Transverse colon (tissue), 4 donors: Measurements from ENCODE around the gene SLC10A4. TPM values are rescaled to one million over a fixed set of nuclear protein-coding genes. Genes with fewer than 3 reads are reported as not detected.
"Not testable (repeated sequence)": the region's sequence is repeated elsewhere in the genome, so short reads cannot be mapped to it uniquely, and the experiment has no call there.

Source experiments
- DNase-seq: peaks from one replicate; pipeline ENCODE4 v3.0.0-alpha.2; 2019
- H3K27ac ChIP-seq, 4 donors: fragments of 200-600 bp; sonication (generic); 2 replicates each; pipeline ENCODE4 v1.5.1; 2016 to 2018; ENCODE audit warnings: inconsistent platforms in 4 of 4
- H3K27me3 ChIP-seq: fragments of 200-600 bp; sonication (generic); 2 replicates; pipeline ENCODE4 v1.5.1; 2017; ENCODE audit warnings: inconsistent platforms
- H3K36me3 ChIP-seq, 4 donors: fragments of 200-600 bp; sonication (generic); 2 replicates each; pipeline ENCODE4 v1.5.1; 2017 to 2019; ENCODE audit warnings: inconsistent platforms in 4 of 4
- H3K4me1 ChIP-seq, 4 donors: fragments of 200-600 bp; sonication (generic); 2 replicates each; pipeline ENCODE4 v1.5.1; 2017 to 2020; ENCODE audit warnings: inconsistent platforms in 4 of 4
- H3K4me3 ChIP-seq, 4 donors: fragments of 200-600 bp; sonication (generic); 1 replicate in 1 of 4; 2 replicates in 3 of 4; pipeline versions ENCODE4 v1.5.1 to v1.6.1; 2017 to 2019; ENCODE audit warnings: inconsistent platforms in 4 of 4
- H3K9me3 ChIP-seq, 2 donors: fragments of 200-600 bp; sonication (generic); 2 replicates each; pipeline ENCODE4 v1.5.1; 2017 to 2019; ENCODE audit warnings: inconsistent platforms in 2 of 2
- EP300 ChIP-seq: sonication (generic); formaldehyde crosslinking; IDR thresholded peaks from one replicate; pipeline ENCODE4 v1.6.1; 2017; ENCODE audit warnings: antibody characterized with exemption, low read depth
- POLR2A ChIP-seq: fragments of 450-650 bp; IDR thresholded peaks from one replicate; pipeline ENCODE4 v1.6.1; 2016; ENCODE audit warnings: antibody characterized with exemption, mild to moderate bottlenecking, moderate library complexity
- POLR2AphosphoS5 ChIP-seq, 3 donors: sonication (generic); formaldehyde crosslinking; IDR thresholded peaks; one replicate each; pipeline ENCODE4 v1.6.1; 2016; ENCODE audit warnings: antibody characterized with exemption in 3 of 3
- WGBS, 2 donors: methylation state at CpG; one replicate each; pipeline ENCODE4 v1.1.5; 2018; ENCODE audit warnings: low coverage in 1 of 2; 5-methylcytosine and 5-hydroxymethylcytosine counted together
- in situ Hi-C, 4 donors: fragments of 200-750 bp; cut with MboI; loops; one replicate each; pipeline versions ENCODE4 v1.15.0 to v1.15.1; 2017; ENCODE audit warnings: low sequenced_read_pairs in 3 of 4, low pct_ligation_motif_present in 1 of 4, low pct_unique_long_range_greater_than_20kb in 1 of 4
- intact Hi-C: fragments of 100-400 bp; cut with DNase I; formaldehyde crosslinking; loops from one replicate; pipeline ENCODE4 v1.15.1; 2023; ENCODE audit warnings: low total_unique reads
- total RNA-seq, 4 donors: library from RNA; depleted of rRNA; stranded (reverse); fragments of >200 nt; gene quantifications; one replicate each; pipeline ENCODE4 v1.1.0, GENCODE V29; 2016
- TF ChIP-seq, protein P1 (sequence below), 5 experiments: fragments of 200-600 bp in 3 of 5; fragments of 450-650 bp in 2 of 5; sonication (generic) in 3 of 5; IDR thresholded peaks; 1 replicate in 2 of 5; 2 replicates in 3 of 5; pipeline ENCODE4 v1.5.1; 2016 to 2017; ENCODE audit warnings: antibody characterized with exemption in 5 of 5, inconsistent platforms in 3 of 5, mild to moderate bottlenecking in 2 of 5, moderate library complexity in 1 of 5

The SLC10A4 gene, protein sequence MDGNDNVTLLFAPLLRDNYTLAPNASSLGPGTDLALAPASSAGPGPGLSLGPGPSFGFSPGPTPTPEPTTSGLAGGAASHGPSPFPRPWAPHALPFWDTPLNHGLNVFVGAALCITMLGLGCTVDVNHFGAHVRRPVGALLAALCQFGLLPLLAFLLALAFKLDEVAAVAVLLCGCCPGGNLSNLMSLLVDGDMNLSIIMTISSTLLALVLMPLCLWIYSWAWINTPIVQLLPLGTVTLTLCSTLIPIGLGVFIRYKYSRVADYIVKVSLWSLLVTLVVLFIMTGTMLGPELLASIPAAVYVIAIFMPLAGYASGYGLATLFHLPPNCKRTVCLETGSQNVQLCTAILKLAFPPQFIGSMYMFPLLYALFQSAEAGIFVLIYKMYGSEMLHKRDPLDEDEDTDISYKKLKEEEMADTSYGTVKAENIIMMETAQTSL
- 1 to 10 TPM in 2 of 4 donors, not detected in 2; 1.2 to 6.0 TPM for total RNA-seq

DNA sequence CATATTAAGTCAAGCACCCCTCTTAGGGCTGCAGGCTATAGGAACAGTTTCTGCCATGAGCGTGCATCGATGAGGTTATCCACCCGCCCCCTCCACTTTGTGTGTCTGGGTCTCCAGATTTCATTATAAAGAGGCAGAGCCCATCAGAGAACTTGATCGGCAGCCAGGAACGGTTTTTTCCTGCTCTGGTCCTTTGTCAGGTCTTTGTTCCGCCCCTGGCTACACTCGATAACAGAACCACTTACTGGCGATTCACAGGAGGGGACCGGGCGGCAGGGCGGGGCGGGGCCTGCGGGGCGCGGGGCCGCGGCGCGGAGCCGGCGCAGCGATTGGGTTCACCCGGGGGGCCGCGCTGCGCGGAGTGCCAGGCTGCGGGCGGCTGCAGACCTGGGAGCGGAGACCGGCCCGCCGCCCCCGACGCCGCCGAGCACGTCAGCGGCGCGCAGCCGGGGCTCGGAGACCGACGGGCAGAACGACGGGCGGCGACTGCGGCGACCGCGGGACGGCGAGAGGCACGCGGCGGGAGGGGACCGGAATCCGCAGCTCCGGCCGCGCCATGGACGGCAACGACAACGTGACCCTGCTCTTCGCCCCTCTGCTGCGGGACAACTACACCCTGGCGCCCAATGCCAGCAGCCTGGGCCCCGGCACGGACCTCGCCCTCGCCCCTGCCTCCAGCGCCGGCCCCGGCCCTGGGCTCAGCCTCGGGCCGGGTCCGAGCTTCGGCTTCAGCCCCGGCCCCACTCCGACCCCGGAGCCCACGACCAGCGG, at the start of gene SLC10A4:
TSS of gene SLC10A4 (plus strand) at position 338 of the 771 bp plus-strand sequence. CDS start at position 557, 219 bp downstream.
- Histone ChIP-seq H3K4me1 (peaks cover 0 to 9% (median 8%) of the 10 kb centered on the region in 4 donors), H3K27me3 (peaks cover 84% of the 10 kb centered on the region), H3K27ac (no peak within 1 kb of the TSS), H3K9me3 (no peaks in the 10 kb centered on the region), H3K36me3 (no peaks in the 10 kb centered on the region), H3K4me3 (peak within 1 kb of the TSS in 3 of 4 donors; percentile 10 to 47 (median 27))
- DNase-seq, result no peak
- intact Hi-C loops (no loop called here), in situ Hi-C loops (loop anchor here in 1 of 4 donors (25.0 kb wide), 1 partner anchor 171 kb away; no protein-coding TSS in a partner anchor)
- 4 to 17% methylated on average over 2 to 65 of the region's 85 CpGs for WGBS, 2 donors
- TF ChIP-seq, protein P1, sequence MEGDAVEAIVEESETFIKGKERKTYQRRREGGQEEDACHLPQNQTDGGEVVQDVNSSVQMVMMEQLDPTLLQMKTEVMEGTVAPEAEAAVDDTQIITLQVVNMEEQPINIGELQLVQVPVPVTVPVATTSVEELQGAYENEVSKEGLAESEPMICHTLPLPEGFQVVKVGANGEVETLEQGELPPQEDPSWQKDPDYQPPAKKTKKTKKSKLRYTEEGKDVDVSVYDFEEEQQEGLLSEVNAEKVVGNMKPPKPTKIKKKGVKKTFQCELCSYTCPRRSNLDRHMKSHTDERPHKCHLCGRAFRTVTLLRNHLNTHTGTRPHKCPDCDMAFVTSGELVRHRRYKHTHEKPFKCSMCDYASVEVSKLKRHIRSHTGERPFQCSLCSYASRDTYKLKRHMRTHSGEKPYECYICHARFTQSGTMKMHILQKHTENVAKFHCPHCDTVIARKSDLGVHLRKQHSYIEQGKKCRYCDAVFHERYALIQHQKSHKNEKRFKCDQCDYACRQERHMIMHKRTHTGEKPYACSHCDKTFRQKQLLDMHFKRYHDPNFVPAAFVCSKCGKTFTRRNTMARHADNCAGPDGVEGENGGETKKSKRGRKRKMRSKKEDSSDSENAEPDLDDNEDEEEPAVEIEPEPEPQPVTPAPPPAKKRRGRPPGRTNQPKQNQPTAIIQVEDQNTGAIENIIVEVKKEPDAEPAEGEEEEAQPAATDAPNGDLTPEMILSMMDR (IDR thresholded peaks at IDR 0.05), result no peak

DNA sequence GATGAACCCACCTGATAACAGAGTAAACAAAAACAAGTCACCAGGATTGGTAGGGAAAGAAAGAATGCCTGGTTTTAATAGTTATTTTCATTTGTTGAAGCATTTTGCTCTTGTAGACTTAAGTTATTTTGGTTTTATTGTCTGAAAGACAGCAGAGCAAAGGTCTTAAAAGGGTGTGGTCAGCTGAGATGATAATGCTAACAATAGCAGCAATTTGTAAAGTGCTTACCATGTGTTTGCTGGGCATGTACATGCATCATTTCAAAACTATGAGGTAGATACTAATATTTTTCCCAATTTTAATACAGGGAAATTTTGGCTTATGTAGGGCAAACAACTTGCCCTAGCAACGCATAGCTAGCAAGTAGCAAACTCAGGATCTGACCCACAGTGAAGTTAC, 46.8 kb upstream of the SLC10A4 start:
- no peak for DNase-seq
- in situ Hi-C loops, result no loop called here

DNA sequence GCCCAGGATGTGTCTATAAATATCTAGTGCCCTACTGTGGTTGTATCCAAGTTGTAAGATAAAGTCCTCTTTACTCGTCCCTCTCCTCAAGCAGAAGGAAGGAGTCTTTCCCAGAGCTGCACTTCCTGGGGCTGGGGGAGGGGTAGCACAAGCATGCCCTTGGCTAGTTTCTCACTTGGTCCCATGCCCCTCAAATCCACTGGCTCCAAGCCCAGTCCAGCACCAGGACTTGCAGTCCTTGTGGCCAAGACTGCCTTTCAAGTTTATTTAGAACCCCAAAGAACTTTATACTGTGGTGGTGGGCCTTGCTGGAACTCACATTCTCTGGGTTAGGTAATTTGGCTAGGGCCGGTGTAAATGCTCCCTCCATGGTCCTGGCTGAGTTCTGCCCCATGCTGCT, 43.2 kb upstream of the SLC10A4 start:
- in situ Hi-C loops (no loop called here), intact Hi-C loops (no loop called here)
- no peaks in the 10 kb centered on the region for H3K36me3 ChIP-seq
- WGBS, 2 donors, result 66% methylated on average over 2 of the region's 2 CpGs; no CpG with 5 or more reads in 1 of the 2 donors
- no peaks in the 10 kb centered on the region for H3K27me3 ChIP-seq
- TF ChIP-seq, protein P1 (IDR thresholded peaks at IDR 0.05), result no peak
- TF ChIP-seq EP300 (no peak), POLR2A (no peak), POLR2AphosphoS5 (IDR thresholded peaks at IDR 0.05) (no peak)
- DNase-seq, result no peak
- H3K27ac ChIP-seq, result no peak overlapping the region
- H3K9me3 ChIP-seq, result no peaks in the 10 kb centered on the region
- peaks cover 0 to 9% (median 0%) of the 10 kb centered on the region in 4 donors for H3K4me1 ChIP-seq
- H3K4me3 ChIP-seq, result no peak overlapping the region

More for the DNA sequence above, 46.8 kb upstream of the SLC10A4 start:
- no peaks in the 10 kb centered on the region for H3K36me3 ChIP-seq
- WGBS, 2 donors, result 72 to 100% methylated on average over 1 of the region's 1 CpG
- H3K27me3 ChIP-seq, result no peaks in the 10 kb centered on the region
- TF ChIP-seq, protein P1 (IDR thresholded peaks at IDR 0.05), result no peak
- no peak for TF ChIP-seq EP300
- TF ChIP-seq POLR2A, result no peak
- TF ChIP-seq POLR2AphosphoS5 (IDR thresholded peaks at IDR 0.05), result no peak
- peaks cover 0 to 9% (median 0%) of the 10 kb centered on the region in 4 donors for H3K4me1 ChIP-seq
- no peak overlapping the region for H3K4me3 ChIP-seq
- no peaks in the 10 kb centered on the region for H3K9me3 ChIP-seq
- no peak overlapping the region for H3K27ac ChIP-seq
- intact Hi-C loops, result no loop called here

DNA sequence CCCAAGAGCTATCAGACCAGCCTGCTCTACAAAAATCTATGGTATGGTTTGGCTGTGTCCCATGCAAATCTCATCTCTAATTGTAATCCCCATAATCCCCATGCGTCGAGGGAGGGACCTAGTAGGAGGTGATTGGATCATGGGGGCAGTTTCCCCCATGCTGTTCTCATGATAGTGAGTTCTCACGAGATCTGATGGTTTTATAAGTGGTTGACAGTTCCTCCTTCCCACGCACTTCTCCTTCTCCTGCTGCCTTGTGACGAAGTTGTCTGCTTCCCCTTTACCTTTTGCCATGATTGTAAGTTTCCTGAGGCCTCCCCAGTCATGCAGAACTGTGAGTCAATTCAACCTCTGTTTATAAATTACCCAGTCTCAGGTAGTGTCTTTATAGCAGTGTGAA, 42.2 kb upstream of the SLC10A4 start:
- H3K4me1 ChIP-seq, H3K27ac ChIP-seq, in situ Hi-C loops, H3K27me3 ChIP-seq, H3K9me3 ChIP-seq, intact Hi-C loops, H3K36me3 ChIP-seq, H3K4me3 ChIP-seq, DNase-seq: not testable (repeated sequence)
- WGBS, 2 donors, result 75% methylated on average over 5 of the region's 5 CpGs; no CpG with 5 or more reads in 1 of the 2 donors
